ENCODE measurements around the gene DYRK1A.

DYRK1A gene

DNA sequence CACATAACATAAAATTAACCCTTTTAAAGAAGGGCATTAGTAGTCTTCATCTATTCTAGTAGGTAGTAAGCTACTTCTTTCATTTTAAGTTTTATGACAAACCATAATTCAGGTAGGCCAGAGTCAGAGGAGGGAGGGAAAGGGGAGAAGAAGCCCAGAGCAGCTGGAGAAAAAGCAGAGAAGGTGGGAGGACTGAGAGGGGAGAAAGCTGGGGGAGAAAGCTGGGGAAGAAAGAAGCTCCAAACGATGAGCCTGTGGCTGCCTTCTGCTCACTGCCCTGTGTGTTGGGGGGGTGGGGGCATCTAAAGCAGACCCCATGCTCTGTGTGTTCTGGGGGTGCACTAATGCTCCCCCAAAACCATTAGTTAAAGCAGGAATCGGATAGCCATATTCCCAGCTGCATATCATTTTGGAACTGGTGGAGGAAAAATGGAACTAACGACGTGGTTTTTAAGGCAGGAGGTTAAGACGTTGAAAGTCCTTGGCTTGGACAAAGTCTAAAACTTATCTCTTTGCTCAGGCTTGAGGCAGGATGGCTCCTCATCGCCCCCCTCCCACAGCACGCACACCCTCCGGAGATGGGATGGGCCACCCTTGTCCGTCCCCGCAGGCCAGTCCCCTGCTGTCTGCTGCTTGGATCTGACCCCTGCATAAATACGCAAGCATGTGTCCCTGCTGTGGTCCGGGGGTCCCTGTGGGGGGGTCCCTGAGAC is 184.2 kb downstream of the DYRK1A start:
- no peak for DNase-seq (ENCODE audit: low spot score)

- no peak for DNase-seq (ENCODE audit: low spot score)
Observed at GRCh38 chr21:37551331-37551992, 184.9 kb downstream of the DYRK1A start.

DNA sequence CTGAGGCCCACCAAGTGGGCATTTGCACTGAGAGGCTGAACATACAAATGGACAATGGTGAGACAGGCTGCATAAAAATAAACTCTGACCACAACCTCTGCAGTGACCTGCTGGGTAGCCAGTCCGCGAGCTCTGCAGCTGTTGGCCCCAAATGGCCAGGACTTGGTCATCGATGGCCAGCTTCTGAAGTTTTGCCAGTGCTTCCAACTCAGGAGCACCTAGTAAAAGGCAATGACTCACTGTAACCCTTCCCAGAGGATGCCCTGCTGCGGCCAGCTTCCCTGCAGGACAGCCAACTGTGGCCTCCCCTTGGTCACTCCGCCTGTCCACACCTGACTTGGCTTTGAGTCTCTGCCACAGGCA is 185.4 kb downstream of the DYRK1A start:
- DNase-seq (ENCODE audit: low spot score), result no peak

- DNase-seq (ENCODE audit: low spot score), result no peak
Observed at GRCh38 chr21:37552496-37553029, 186.0 kb downstream of the DYRK1A start.

DNA sequence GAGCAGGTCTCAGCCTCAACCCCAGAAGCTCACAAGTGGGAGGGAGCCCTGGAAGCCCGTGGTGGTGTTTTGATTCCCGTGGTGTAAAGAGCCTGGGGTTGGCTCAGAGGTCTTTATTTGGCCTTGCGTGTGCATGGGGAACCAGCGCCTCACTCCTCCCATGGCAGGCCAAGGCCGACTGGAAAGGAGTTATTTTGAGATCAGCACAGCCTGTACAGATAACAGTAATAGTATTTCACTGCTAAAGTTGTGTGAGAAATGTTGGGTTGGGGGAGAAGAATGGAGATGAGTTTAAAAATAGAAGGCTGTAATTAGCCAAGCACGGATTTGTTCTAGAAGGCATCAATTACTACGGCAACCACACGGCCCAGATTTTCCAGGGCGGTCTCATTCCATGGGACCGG is 186.5 kb downstream of the DYRK1A start:
- DNase-seq (ENCODE audit: low spot score), result no peak

- DNase-seq (ENCODE audit: low spot score), result no peak
Observed at GRCh38 chr21:37554661-37555379, 188.2 kb downstream of the DYRK1A start.

DNA sequence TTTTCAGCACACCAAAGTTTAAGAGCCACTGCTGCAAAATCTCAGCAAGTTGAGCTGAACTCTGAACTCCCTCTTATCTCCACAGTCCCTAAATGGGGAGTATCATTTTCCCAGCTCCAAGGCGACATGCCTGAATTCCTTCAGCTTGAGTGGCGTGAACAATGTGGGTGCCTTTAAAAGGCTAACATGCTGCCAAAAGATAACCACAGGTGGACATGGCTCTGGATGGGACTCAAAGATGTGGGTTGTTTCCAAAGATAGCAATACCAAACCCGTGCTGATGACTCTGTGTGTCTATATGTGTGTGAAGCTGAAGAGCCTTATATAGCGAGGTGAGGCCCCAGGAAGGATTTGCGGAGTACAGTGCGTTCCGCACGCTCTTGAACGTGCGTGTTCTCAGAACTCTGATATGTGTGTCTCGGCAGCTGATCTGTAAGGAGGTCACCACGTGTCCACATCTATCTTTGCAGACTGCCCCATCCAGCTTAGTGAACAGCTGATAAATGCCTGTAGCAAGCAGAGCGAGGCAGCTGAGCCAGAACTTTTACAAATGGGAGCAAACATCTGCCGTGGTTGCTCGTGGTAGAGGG is 189.2 kb downstream of the DYRK1A start:
- DNase-seq (ENCODE audit: low spot score), result no peak

DNA sequence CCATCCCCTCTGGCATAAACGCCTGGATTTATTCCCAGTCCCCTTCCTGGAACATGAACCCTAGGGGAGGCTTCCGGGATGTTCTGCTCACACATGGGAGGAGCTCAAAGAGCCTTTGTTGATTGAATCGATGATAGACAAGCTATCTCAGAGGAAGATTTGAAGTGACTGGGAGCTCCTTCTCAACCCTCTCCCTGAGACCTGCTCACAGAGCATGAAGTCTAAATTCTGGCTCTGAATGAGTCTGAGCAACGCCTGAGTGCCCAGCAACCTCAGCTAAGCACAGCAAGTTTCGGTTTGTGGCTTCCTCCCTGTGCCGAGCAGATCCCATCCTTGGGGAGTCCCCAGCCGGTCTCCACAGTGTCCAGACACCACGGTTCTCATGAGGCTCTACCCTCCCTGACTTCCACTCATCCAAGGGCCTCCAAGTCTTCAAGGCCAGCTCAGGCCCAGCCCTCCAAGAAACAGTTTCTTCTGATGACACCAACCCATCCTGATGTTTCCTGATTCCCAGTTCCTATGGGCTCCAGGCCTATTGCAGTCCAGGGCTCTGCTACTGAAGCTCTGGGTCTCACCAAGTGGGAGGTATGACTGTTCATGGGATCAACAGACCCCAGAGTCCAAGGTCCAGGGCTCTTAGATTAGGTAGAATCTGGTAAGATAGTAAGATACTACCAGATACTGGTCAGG is 190.8 kb downstream of the DYRK1A start:
- DNase-seq (ENCODE audit: low spot score), result no peak

GRCh38 chr21:37558676-37559211 is 192.2 kb downstream of the DYRK1A start:
- DNase-seq (ENCODE audit: low spot score), result no peak

- no peak for DNase-seq (ENCODE audit: low spot score)
Observed at GRCh38 chr21:37560385-37560784, 193.8 kb downstream of the DYRK1A start.

DNA sequence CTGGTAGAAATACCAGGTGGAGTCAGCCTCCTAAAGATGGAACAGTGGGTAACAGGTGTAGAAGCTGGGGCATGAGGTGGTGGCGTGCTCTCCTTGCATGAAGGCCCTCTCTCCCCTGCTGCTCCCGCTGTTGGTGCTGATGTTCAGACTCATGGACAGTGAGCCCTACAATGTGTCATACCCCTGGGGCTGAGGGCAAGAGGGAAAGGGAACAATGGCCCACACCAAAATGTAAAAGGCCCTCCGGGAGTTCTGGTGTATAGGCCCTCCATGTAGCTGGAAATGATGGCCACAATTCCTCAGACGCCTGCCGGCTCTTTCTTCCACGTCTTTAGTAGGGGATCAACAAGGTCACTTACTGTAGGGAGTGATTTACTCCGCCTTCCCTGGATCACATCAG is 194.9 kb downstream of the DYRK1A start:
- no peak for DNase-seq (ENCODE audit: low spot score)

- no peak for DNase-seq (ENCODE audit: low spot score)
Observed at GRCh38 chr21:37561941-37562919, 195.7 kb downstream of the DYRK1A start.

GRCh38 chr21:37562920-37563640 is 196.5 kb downstream of the DYRK1A start:
- DNase-seq (ENCODE audit: low spot score), result no peak

GRCh38 chr21:37563641-37564340 is 197.2 kb downstream of the DYRK1A start:
- DNase-seq (ENCODE audit: low spot score), result peak; percentile 84

DNA sequence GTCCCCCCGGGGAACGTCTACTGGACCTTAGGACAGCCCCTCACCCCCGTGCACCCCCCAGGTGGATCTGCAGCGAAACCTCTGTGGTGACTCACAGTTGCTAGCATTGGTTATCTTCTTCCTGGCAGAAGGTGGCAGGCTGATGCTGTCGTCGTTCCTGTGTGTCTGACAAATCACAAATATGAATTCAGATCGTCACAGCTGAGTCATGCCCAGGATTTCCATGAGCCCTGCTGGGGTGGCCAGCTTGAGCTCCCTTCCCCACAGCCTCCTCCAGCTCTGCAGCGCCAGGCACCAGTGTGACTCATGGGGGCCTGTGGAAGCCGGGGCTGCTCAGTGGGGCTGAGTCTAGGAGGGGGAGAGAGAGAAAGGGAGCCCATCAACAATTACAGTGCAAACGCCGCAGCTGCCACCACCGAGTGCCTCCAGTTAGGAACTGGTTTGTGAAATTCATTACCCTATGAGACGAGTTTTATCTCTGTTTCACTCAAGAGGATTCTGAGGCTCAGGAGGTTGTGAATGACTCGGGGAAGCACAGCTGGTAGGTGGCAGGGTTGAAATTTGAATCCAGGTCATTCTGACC is 197.9 kb downstream of the DYRK1A start:
- DNase-seq (ENCODE audit: low spot score), result no peak

DNA sequence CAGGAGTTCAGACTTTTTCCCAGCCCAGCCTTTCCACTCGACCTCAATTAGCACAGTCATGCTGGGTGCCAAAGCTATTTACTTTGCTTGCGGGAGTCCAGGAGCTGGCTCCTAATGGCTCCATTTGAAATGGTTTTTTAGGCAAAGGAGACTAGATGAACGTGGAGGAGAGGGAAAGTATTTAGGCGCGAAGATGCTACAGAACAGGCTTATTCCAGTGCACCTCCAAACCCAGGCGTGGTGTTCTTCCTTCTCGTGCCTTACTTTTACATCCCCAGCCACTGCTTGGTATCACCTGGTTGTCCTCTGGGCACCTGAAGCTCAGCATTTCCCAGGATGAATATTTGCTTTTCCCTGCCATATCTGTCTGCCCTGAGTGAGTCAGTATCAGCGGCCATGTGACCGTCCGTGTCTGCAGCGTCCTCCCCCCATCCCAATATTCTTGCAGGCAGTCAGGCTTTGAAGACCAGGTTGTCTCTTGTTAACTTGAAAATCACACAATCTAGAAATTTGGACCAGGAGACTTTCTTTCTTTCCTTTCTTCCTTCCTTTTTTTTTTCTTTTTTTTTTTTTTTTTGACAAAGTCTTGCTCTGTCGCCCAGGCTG is 198.5 kb downstream of the DYRK1A start:
- DNase-seq (ENCODE audit: low spot score), result no peak

- no peak for DNase-seq (ENCODE audit: low spot score)
Observed at GRCh38 chr21:37565530-37566223, 199.1 kb downstream of the DYRK1A start.

Measured in ecto neural progenitor cell (in vitro differentiated cells).